GM18507 (cell line): ENCODE measurements around the gene UCHL1.

Experiments
- DNase-seq: peaks from one replicate; pipeline ENCODE4 v3.0.0; 2011; ENCODE audit warnings: low read depth; ENCODE audit not compliant: insufficient read length; ENCODE audit errors: extremely low spot score
- FAIRE-seq: peaks from 2 replicates; lab custom pipeline; 2011; peaks lifted over from hg19 to GRCh38; lab: Jason Lieb, UNC

UCHL1 gene

DNA sequence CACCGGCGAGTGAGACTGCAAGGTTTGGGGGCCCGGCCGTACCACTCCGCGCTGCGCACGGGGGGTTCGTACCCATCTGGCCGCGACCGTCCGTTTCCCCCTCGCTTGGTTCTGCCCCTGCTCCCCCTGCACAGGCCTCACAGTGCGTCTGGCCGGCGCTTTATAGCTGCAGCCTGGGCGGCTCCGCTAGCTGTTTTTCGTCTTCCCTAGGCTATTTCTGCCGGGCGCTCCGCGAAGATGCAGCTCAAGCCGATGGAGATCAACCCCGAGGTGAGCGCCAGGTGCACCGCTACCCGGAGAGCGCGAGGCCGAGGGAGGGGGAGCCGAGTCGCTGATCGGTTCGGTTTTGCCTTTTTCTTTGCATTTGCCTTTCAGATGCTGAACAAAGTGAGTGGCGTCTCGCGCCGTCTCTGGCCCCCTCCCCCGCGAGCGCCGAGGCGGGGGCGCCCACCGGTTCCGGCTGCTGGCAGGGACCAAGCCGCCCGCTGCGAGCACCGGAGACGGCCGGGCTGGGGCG lies at the start of gene UCHL1:
Gene UCHL1, plus strand, starts transcription at position 189 of the 517 bp plus-strand sequence. Its CDS starts 49 bp downstream, at position 238.
- FAIRE-seq (no peak), DNase-seq (peak; percentile 2)

DNA sequence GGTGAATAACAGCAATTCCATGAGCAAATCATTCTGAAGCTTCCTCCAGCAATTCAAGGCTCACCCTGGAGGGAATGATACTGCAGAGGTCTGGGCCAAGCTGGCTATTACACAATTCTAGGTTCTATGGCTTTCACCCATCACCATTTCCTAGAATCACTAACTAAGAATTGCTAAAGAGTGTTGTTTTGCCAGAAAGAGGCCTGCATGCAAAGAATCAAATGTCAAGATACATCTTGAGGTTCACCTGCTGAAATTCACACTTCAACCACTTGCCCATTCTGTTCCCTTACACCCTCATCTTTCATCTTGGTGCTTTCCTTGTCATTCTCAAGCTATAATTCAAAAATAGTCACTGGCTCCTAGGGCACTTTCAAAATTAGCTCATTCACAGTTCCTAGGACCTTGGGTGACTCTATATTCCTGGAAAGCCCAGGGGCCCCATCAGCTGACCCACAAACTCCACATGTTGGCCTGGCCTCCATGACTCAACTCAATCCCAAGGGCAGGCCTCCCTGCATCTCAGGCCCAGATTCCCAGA lies 49.4 kb upstream of the UCHL1 start:
- DNase-seq (no peak), FAIRE-seq (peak; percentile 51)

DNA sequence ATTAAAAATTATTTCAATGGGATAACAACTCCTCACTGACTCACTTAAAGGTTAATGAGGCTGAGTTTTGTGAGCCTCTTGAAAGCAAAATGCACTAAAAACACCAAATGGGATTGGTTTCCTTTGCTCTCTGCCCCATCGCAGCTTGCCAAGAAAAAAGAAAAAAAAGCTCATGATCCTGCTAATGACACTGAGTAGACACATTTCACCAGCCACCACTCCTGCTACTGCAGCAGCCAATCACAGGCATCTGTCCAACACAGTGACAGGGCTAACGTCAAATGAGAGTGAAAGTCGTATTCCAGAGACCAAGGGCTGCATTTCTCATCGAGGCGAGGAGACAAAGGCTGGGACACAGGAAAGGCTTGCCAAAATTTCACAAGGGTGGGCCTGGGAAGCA lies 47.5 kb upstream of the UCHL1 start:
- DNase-seq (no peak), FAIRE-seq (no peak)

DNA sequence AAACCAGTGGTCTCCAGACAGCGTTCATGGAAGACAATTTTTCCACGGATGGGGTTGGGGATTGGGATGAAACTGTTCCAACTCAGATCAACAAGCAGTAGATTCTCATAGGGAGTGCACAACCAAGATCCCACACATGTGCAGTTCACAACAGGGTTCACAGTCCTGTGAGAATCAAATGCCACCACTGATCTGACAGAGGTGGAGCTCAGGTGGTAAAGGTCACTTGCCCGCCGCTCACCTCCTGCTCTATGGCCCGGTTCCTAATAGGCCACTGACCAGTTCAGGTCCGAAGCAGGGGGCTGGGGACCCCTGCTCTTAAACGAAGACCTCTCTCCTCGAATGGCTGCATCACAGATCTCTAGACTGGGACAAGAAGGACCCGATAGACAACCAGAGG lies 46.8 kb upstream of the UCHL1 start:
- DNase-seq (no peak), FAIRE-seq (no peak)

DNA sequence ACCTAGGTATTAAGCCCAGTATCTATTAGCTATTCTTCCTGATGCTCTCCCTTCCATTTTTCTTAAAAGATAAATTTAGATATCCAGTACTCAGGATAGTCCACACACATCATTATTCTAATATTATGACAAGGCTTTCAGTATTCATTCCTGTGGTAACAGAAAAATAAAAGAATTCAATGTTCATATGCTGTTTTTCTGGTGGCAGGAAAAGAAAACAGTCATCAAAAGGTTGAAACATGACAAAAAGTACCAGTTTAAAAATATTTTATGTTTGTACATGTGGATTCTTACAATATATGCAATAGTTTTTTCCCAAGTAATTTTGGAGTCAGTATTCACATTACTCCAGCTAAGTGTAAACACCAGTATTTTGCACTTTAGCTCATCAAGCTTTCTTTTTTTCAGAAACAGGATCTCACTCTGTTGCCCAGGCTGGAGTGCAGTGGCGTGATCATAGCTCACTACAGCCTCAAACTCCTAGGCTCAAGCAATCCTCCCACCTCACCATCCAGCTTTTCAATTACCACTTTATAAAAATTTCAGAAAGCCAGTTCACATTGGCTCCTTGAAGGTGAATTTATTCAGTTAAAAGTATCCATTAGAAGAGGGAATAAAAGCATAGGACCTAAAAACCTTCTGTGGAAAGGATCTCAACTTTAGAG lies 44.6 kb upstream of the UCHL1 start:
- FAIRE-seq = no peak
- DNase-seq = no peak

DNA sequence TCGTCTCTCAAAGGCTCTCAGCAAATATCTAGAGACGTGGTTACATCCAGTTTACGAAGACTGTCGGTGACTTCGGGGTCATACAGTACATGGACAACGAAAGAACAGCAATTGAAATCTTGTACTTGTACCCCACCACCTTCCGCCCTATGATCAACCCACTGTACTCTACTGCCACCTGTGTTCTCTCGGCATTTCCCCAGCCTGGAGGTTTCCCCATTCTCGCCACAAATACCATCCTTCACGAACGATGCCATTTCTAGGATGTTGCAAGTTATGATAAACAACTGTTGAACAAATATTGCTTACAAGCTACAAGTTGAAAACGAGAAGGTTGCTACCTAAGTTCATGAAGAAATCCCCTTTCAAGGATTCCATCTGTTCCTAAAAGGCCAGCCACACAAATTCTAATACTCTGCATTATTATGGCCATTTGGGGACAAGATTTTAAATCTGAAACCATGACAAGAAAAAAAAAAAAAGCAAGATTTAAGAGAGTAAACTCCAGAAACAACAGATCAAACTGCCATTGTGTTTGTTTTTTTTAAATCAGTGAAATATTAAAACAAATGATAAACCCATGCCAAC lies 44.0 kb upstream of the UCHL1 start:
- no peak for DNase-seq
- peak; percentile 59 for FAIRE-seq

DNA sequence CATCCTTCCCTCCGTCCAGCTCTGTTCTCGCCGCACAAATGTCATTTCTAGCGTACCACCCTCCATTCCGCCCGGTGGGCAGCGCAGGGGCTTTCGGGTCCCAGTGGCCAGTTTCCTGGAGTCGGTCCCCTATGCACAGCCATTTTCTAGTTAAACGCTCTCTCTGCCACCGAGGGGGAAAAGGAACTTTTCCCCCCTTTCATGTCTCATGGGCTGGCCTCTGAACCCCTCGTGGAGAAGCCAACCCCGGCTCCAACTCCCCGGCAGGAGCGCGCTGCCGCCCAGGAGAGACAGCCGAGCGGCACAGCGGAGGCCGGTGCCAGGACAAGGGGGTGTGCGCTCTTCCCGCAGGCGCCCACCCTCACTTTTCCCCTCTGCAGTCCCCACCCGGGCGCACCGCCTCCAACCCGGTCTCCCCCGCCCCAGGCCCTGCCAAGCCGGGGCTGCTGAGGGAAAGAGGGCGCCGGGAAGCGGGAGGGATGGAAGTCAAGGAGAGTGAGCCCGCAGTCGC lies 43.0 kb upstream of the UCHL1 start:
- FAIRE-seq (no peak), DNase-seq (no peak)

DNA sequence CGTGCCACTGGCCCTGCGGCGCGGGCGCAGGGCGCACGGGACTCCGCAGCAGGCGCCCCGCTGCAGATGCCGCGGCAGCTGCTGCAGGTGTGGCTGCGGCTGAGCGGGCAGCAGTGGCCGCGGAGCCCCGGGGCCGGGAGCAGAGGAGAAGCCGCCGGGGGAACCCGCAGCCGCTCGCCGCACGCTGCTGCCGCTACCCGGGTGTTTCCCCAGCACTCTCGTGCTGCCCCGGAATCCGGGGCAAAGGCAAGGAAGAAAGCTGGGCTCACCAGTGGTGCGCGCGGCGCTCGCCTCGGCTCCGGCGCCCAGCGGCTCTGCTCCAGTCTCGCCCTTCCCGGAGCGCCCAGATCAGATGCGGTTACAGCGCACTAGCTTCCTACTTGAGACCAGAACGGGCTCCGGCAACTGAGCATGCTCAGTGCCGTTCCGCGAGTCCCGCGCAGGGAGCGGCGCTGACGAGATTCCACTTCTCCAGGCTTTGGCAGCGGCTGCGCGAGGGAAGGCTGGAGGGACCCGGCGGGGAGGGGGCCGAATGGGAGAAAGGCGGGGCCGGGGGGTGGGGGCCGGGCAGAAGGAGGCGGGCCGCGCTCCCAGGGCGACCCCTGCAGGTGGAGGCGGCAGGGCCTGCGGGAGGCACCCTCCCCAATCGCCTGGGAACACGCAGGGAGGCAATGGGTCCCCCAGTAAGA lies 42.4 kb upstream of the UCHL1 start, which contains the start of gene APBB2:
Gene APBB2, minus strand, starts transcription at position 407 of the 689 bp plus-strand sequence. CDS start 181,288 bp downstream, outside the sequence.
- DNase-seq (peak; percentile 67), FAIRE-seq (peak; percentile 71)

DNA sequence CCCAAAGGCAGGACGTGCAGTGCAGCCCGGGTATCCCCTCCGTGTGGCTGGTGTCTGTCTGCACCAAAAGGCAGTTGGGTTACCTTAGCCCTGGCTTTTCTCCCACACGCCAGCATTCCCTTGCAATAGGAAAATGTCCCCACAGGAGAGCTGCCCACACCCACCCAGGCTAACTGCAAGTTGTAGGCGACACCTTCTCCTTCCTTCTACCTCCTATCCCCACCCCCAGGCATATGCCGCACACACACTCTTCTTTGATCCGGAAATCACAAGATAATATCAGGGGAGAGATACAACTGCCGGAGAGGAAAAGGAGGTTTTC lies 41.9 kb upstream of the UCHL1 start:
- DNase-seq (no peak), FAIRE-seq (peak; percentile 5)

DNA sequence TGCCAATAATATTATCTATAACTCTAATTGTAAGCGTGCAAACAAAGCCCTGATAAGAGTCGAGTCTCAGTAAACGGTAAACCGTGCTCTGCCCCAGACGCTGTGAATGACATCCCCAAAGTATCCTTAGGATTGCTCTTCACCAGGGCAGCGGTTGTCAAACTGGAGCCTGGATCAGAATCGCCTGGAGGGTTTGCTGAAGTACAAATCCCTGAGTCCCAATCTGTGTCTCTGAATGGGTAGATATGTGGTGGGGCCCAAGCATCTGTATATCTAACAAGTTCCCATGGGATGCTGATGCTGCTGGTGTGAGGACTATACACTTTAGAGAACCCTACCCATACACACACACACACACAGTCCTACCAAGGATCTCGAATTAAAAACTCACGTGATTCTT lies 41.6 kb upstream of the UCHL1 start:
- FAIRE-seq = no peak
- no peak for DNase-seq

DNA sequence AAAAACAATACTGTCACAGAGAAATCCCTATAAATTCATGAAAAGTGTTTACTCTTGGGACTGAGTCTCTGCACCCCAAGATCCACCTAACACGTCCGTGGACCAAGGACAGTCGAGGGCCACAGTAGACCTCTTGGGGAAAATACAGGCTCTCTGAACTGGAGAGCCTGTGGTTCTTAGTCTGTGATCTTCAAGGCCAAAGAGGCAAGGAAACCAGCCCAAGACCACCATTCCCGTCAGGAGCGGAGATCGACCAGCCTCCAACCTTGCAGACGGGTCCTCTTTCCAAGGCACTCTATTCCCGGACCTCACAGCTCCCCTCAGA lies 40.8 kb upstream of the UCHL1 start:
- FAIRE-seq (no peak), DNase-seq (no peak)

DNA sequence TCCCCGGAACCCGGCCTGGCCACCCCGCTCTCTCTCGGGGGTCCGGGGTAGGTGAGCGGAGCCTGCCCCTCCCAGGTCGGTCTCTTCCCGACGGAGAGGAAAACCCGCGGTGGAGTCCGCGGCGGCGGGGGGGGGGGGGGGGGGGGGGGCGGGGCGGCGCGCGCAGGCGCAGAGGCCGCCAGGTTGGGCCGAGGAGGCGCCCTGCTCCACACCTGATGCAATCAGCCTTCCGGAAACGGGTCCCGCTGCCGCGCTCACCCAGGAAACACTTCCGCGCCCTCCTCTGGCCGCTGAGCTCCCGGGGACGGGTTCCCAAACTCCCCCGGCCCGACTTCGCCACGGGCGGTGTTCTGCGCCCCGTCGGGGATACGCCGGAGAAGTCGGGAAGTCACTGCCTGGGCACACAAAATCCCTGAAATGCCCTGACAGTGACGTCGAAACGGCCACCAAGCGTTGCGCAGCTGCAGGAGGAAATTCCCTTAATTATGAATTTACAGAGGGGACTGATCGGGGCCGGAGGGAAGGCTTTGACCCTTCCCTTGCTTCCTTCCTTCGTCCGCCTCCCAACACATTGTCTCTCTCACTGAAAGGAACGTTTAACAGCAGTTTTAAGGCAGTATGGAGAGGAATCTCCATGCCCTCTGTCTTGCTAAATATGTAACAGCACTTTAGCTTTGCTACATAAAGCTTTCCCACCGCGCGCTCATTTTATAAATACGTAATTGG lies 40.3 kb upstream of the UCHL1 start:
- FAIRE-seq = peak; percentile 56
- peak; percentile 74 for DNase-seq

DNA sequence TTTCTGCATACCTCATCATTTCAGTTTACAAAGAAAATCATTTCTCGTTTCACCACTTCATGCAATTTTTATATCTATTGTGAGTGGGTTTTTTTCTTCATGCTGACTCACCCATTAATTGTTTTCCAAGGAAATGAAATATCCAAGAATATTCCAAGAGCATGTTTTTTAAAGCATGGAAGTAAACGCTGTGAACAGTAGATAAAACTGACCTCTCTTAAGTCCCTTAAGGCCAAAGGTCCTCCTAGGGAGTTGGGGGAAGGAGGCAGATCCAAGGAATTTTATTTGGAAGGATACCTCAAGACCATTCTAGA lies 39.8 kb upstream of the UCHL1 start:
- no peak for DNase-seq
- FAIRE-seq = no peak

DNA sequence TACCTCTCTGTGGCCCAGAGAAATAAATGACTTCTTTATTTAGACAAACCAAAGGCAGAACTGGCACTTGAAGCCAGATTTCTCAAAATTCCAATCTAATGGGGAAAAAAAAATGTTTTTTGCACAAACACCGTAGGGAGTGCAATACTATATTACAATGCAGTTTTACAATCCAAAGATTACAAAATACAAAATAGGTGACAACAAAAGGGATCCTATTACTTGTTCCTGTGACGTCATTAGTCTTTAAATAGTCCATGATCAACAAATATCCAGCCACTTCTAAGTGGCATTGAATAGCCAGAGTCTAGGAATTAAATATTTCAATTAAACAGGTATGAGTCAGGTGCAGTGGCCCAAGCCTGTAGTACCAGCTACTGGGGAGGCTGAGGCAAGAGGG lies 39.4 kb upstream of the UCHL1 start:
- FAIRE-seq (no peak), DNase-seq (no peak)

DNA sequence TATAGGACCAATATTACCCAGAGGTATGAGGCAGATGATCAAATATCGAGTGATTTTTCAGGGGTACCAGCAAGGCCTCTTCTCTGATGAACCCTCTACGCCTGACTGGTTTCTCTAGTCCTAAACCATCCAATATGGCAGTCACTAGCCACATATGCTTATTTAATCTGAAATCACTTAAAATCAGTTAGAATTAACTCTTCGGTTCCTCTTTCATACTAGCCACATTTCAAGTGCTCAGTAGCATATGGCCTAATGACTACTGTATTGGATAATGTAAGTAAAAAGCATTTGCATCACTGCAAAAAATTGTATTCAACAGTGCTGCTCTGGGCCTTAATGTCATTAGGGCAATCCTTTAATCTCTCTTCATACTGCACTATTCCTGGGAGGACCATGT lies 38.0 kb upstream of the UCHL1 start:
- no peak for DNase-seq
- FAIRE-seq = no peak

DNA sequence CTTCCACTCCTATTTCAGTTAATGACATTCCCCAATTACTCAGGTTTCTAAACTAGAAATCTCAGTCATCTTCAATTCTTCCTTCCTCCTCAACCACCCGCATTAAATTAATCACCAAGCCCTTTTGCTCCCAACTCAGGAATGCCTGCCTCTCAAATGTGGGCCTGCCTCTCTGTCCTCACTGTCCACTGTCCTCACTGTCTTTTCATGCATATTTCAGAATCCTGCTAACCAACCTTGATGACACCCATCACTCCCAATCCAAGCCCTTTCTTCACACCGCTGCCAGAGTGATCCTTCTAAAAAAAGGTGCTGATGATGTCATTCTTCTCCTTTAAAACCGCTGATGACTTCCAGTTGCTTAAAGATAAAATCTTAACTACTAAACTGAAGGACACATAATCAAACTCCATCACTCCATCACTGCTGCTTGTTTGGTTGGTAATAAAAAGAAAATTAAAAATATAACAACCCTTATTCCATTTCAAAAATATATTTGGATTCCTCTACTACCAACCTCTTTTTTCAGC lies 37.2 kb upstream of the UCHL1 start:
- FAIRE-seq (no peak), DNase-seq (no peak)

DNA sequence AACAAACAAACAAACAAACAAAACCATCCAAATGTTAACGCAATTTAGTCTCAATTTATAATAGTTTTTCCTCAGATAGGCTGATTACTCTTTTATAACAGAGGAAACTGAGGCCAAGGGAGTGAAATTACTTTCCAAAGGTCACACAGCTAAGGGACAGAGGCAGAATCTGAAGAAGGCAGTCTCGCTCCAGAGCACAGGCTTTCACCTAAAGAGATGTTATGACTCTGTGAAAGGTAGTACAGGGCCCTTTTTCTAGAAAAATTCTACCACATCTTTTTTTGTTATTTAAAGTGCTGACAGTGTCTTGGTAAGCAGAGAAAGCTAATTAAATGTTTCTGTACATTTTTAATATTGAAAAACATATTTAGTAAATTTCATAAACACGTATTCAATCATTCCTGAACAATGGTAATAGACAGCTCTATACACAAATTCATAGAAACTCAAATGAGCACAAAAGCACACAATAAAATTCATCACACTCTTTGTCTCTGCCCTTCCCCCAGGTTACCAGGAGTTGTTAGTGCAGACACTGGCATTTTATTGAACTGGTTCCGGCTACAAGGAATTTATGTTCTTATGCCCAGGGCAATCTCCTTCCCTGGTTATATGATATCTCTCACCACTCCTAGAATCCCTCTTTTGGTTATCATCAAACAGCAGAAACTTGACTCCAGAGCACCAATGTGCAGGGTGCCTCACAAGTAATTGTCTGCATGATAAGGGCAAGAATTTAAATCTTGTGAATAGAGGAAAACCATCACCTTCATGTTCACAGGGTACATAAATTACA lies 34.7 kb upstream of the UCHL1 start:
- FAIRE-seq = no peak
- no peak for DNase-seq

DNA sequence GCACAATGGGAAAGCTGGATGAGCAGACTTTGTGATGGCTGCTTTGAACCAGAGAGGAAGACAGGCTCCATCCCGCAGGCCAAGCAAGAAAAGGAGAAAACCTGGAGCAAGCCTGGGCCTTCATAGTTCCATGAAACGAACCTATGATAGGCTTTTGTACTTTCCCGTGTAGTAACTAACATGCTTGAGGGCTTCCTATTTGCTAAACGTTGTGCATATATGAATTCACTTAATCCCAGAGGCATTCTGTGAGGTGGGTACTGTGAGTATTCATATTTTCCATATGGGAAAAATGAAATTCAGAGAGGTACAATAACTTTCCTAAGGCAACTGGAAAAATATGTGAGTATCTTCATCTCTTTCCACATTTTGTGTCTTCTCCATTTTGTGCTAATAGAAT lies 28.8 kb upstream of the UCHL1 start:
- FAIRE-seq = no peak

DNA sequence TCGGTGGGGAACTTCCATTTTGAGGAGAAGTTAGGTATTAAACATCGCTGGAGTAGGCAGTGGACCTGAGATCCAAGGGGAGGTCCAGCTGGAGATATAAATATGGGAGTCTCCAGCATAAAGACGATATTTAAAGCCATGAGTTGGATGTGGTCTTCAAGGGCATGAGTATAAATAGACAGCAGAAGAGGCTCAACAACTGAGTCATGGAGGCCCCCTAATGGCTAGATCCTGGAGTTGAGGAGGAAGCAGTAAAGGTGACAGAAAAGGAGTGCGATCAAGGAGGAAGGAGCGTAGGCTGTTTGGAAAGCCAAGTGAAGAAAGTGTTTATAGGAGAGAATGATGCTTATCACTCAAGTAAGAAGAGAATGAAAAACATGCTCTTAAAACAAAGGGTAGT lies 24.3 kb upstream of the UCHL1 start:
- FAIRE-seq (no peak), DNase-seq (no peak)

More for the DNA sequence above, 28.8 kb upstream of the UCHL1 start:
- no peak for DNase-seq
